Stimulated activated memory B cell treated with anti-CD40 and anti-IgM and Interleukin-4, amounts not matched to agents 10 μg/mL and 1 μg/mL and 100 μg/mL, for 72 hours (primary cell): ENCODE results near the gene IGSF6.
"Not testable (repeated sequence)": the region's sequence is repeated elsewhere in the genome, so short reads cannot be mapped to it uniquely, and the experiment has no call there.

Experiments
- ATAC-seq: fragments of 150-1000 bp; cut with Tn5 transposase; 2 replicates; pipeline ENCODE4 v1.10.0; 2021
- H3K27ac Mint-ChIP-seq: one replicate; pipeline ENCODE4 v1.8.0; 2022; ENCODE audit warnings: mild to moderate bottlenecking, mixed read lengths
- H3K27me3 Mint-ChIP-seq: one replicate; pipeline ENCODE4 v1.8.0; 2022; ENCODE audit warnings: mixed read lengths
- H3K36me3 Mint-ChIP-seq: one replicate; pipeline ENCODE4 v1.8.0; 2022; ENCODE audit warnings: mixed read lengths
- H3K4me1 Mint-ChIP-seq: one replicate; pipeline ENCODE4 v1.8.0; 2022; ENCODE audit warnings: mixed read lengths
- H3K4me3 Mint-ChIP-seq: one replicate; pipeline ENCODE4 v1.8.0; 2022; ENCODE audit warnings: mild to moderate bottlenecking, moderate library complexity, mixed read lengths
- H3K9me3 Mint-ChIP-seq: one replicate; pipeline ENCODE4 v1.8.0; 2022; ENCODE audit warnings: mixed read lengths

Gene IGSF6

GRCh38 chr16:21652453-21652852 is at the start of gene IGSF6:
TSS of gene IGSF6 (minus strand) at chr16:21652608. CDS start at chr16:21652598, 10 bp downstream.
- Mint-ChIP-seq H3K27ac (no peak within 1 kb of the TSS), H3K36me3 (peaks cover 16% of the 10 kb centered on the region), H3K4me3 (no peak within 1 kb of the TSS), H3K9me3 (no peaks in the 10 kb centered on the region), H3K4me1 (peaks cover 72% of the 10 kb centered on the region), H3K27me3 (no peaks in the 10 kb centered on the region)
- no peak for ATAC-seq

- no peak for ATAC-seq
- no peaks in the 10 kb centered on the region for H3K9me3 Mint-ChIP-seq
- H3K4me1 Mint-ChIP-seq: peaks cover 16% of the 10 kb centered on the region
- no peaks in the 10 kb centered on the region for H3K36me3 Mint-ChIP-seq
- no peak overlapping the region for H3K27ac Mint-ChIP-seq
- no peak overlapping the region for H3K4me3 Mint-ChIP-seq
- peaks cover 26% of the 10 kb centered on the region for H3K27me3 Mint-ChIP-seq
These were observed 48.9 kb upstream of the IGSF6 start for GRCh38 chr16:21701271-21701670.

- H3K4me1 Mint-ChIP-seq: peaks cover 5% of the 10 kb centered on the region
- no peak overlapping the region for H3K4me3 Mint-ChIP-seq
- H3K9me3 Mint-ChIP-seq: no peaks in the 10 kb centered on the region
- no peaks in the 10 kb centered on the region for H3K36me3 Mint-ChIP-seq
- no peak for ATAC-seq
- no peak overlapping the region for H3K27ac Mint-ChIP-seq
- H3K27me3 Mint-ChIP-seq: peaks cover 10% of the 10 kb centered on the region
These were observed 46.0 kb upstream of the IGSF6 start for GRCh38 chr16:21698169-21699032.

- Mint-ChIP-seq H3K27me3 (peaks cover 11% of the 10 kb centered on the region), H3K9me3 (no peaks in the 10 kb centered on the region), H3K36me3 (no peaks in the 10 kb centered on the region), H3K4me1 (no peaks in the 10 kb centered on the region), H3K4me3 (no peak overlapping the region), H3K27ac (no peak overlapping the region)
- ATAC-seq: no peak
These were observed 44.6 kb upstream of the IGSF6 start for GRCh38 chr16:21697032-21697431.

GRCh38 chr16:21694609-21695008 is 42.2 kb upstream of the IGSF6 start:
- H3K27ac Mint-ChIP-seq: no peak overlapping the region
- no peaks in the 10 kb centered on the region for H3K36me3 Mint-ChIP-seq
- peaks cover 9% of the 10 kb centered on the region for H3K27me3 Mint-ChIP-seq
- H3K9me3 Mint-ChIP-seq: no peaks in the 10 kb centered on the region
- no peaks in the 10 kb centered on the region for H3K4me1 Mint-ChIP-seq
- no peak for ATAC-seq
- H3K4me3 Mint-ChIP-seq: no peak overlapping the region

GRCh38 chr16:21690967-21691366 is 38.6 kb upstream of the IGSF6 start:
- not testable (repeated sequence) for H3K4me1 Mint-ChIP-seq, H3K4me3 Mint-ChIP-seq, H3K27ac Mint-ChIP-seq, H3K27me3 Mint-ChIP-seq, H3K36me3 Mint-ChIP-seq, H3K9me3 Mint-ChIP-seq, ATAC-seq

- peaks cover 4% of the 10 kb centered on the region for H3K4me1 Mint-ChIP-seq
- H3K4me3 Mint-ChIP-seq: no peak overlapping the region
- no peak overlapping the region for H3K27ac Mint-ChIP-seq
- no peaks in the 10 kb centered on the region for H3K36me3 Mint-ChIP-seq
- no peaks in the 10 kb centered on the region for H3K9me3 Mint-ChIP-seq
- peaks cover 15% of the 10 kb centered on the region for H3K27me3 Mint-ChIP-seq
- ATAC-seq: no peak
These were observed 36.7 kb upstream of the IGSF6 start for GRCh38 chr16:21689107-21689506.

GRCh38 chr16:21685034-21685455 is 32.6 kb upstream of the IGSF6 start:
- Mint-ChIP-seq H3K27ac (no peak overlapping the region), H3K4me1 (peaks cover 7% of the 10 kb centered on the region), H3K9me3 (no peaks in the 10 kb centered on the region), H3K36me3 (no peaks in the 10 kb centered on the region), H3K4me3 (no peak overlapping the region), H3K27me3 (peaks cover 25% of the 10 kb centered on the region)
- ATAC-seq: no peak

- no peaks in the 10 kb centered on the region for H3K36me3 Mint-ChIP-seq
- no peaks in the 10 kb centered on the region for H3K9me3 Mint-ChIP-seq
- H3K27me3 Mint-ChIP-seq: peaks cover 25% of the 10 kb centered on the region
- no peak overlapping the region for H3K4me3 Mint-ChIP-seq
- H3K27ac Mint-ChIP-seq: no peak overlapping the region
- peaks cover 7% of the 10 kb centered on the region for H3K4me1 Mint-ChIP-seq
- ATAC-seq: no peak
These were observed 31.8 kb upstream of the IGSF6 start for GRCh38 chr16:21684199-21684598.

GRCh38 chr16:21683184-21683583 is 30.8 kb upstream of the IGSF6 start:
- Mint-ChIP-seq H3K4me1 (peaks cover 7% of the 10 kb centered on the region), H3K27ac (no peak overlapping the region), H3K4me3 (no peak overlapping the region), H3K9me3 (no peaks in the 10 kb centered on the region), H3K36me3 (no peaks in the 10 kb centered on the region), H3K27me3 (peaks cover 25% of the 10 kb centered on the region)
- ATAC-seq: no peak

GRCh38 chr16:21680714-21681113 is 28.3 kb upstream of the IGSF6 start:
- not testable (repeated sequence) for H3K27ac Mint-ChIP-seq, H3K36me3 Mint-ChIP-seq, H3K4me1 Mint-ChIP-seq, H3K4me3 Mint-ChIP-seq, H3K9me3 Mint-ChIP-seq, ATAC-seq
- peaks cover 25% of the 10 kb centered on the region for H3K27me3 Mint-ChIP-seq

- not testable (repeated sequence) for ATAC-seq, H3K9me3 Mint-ChIP-seq, H3K27ac Mint-ChIP-seq, H3K36me3 Mint-ChIP-seq, H3K4me3 Mint-ChIP-seq, H3K4me1 Mint-ChIP-seq
- H3K27me3 Mint-ChIP-seq: peaks cover 11% of the 10 kb centered on the region
These were observed 22.0 kb upstream of the IGSF6 start for GRCh38 chr16:21674456-21674855.

GRCh38 chr16:21673469-21673868 is 21.1 kb upstream of the IGSF6 start:
- Mint-ChIP-seq H3K4me1 (peaks cover 7% of the 10 kb centered on the region), H3K27me3 (peaks cover 11% of the 10 kb centered on the region), H3K27ac (no peak overlapping the region), H3K9me3 (peaks cover 3% of the 10 kb centered on the region), H3K4me3 (no peak overlapping the region), H3K36me3 (no peaks in the 10 kb centered on the region)
- no peak for ATAC-seq

- peaks cover 11% of the 10 kb centered on the region for H3K27me3 Mint-ChIP-seq
- no peak for ATAC-seq
- no peaks in the 10 kb centered on the region for H3K36me3 Mint-ChIP-seq
- H3K27ac Mint-ChIP-seq: no peak overlapping the region
- H3K9me3 Mint-ChIP-seq: no peaks in the 10 kb centered on the region
- H3K4me1 Mint-ChIP-seq: peaks cover 13% of the 10 kb centered on the region
- H3K4me3 Mint-ChIP-seq: no peak overlapping the region
These were observed 15.2 kb upstream of the IGSF6 start for GRCh38 chr16:21667575-21667974.

GRCh38 chr16:21666772-21667171 is 14.4 kb upstream of the IGSF6 start:
- no peaks in the 10 kb centered on the region for H3K9me3 Mint-ChIP-seq

GRCh38 chr16:21664801-21665492 is 12.5 kb upstream of the IGSF6 start:
- peaks cover 26% of the 10 kb centered on the region for H3K4me1 Mint-ChIP-seq
- H3K27ac Mint-ChIP-seq: no peak overlapping the region
- no peaks in the 10 kb centered on the region for H3K9me3 Mint-ChIP-seq
- no peaks in the 10 kb centered on the region for H3K36me3 Mint-ChIP-seq
- H3K27me3 Mint-ChIP-seq: no peaks in the 10 kb centered on the region
- no peak for ATAC-seq
- H3K4me3 Mint-ChIP-seq: no peak overlapping the region

More at GRCh38 chr16:21666772-21667171, 14.4 kb upstream of the IGSF6 start:
- Mint-ChIP-seq H3K36me3 (no peaks in the 10 kb centered on the region), H3K4me1 (peaks cover 19% of the 10 kb centered on the region), H3K4me3 (no peak overlapping the region), H3K27ac (no peak overlapping the region), H3K27me3 (peaks cover 11% of the 10 kb centered on the region)
- no peak for ATAC-seq
